ENCODE measurements around the gene CD6.

DNA sequence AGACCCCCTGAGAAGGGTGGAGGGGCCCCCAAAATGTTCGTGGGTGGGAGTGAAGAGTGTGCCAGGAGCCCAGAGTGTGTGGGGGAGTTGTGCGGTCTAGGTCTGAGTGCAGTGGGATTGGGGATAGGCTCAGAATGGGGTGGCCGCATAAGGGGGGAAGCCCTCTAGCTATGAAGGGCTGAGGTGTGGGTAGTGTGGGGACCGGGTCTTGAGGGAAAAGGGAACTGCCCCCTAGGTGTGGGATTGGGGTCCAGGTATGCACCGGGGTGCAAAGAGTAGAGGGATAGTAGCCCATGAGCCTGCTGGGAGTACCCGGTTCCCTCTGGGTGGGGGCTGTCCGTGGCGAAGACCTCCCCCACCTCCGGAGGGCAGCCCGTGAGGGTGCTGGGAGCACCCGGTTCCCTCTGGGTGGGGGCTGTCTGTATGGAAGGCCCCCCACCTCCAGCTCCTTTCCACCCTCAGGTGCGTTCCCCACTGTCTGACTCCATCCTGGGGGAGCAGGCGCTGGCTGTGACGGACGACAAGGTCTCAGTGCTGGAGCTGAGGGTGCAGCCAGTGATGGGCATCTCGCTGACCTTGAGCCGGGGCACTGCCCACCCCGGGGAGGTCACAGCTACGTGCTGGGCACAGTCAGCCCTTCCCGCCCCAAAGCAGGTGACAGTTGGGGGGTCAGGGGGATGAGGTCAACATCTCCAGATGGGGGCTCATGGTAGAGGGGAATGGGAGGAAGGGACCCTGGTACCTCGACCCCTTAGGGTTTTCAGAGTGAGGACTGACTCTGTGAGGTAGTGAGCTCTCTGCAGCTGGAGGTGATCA, 36.5 kb upstream of the CD6 start:
- TF ChIP-seq SP1 (IDR thresholded peaks at IDR 0.05) (no peak), SUZ12 (IDR thresholded peaks at IDR 0.05) (no peak), ELF4 (IDR thresholded peaks at IDR 0.05) (no peak), HDGF (IDR thresholded peaks at IDR 0.05; ENCODE audit: borderline replicate concordance) (no peak), NFRKB (IDR thresholded peaks at IDR 0.05) (no peak), BHLHE40 (IDR thresholded peaks at IDR 0.05; ENCODE audit: borderline replicate concordance) (no peak)
